ENCODE measurements around the gene PARPBP. TPM values are rescaled to one million over a fixed set of nuclear protein-coding genes. Genes with fewer than 3 reads are reported as not detected.

The PARPBP gene
- total and polyA plus RNA-seq, 2 of the 8 experiments (the other 6 are each of a cell fraction or from before 2014, with no cell fraction given): 10.9 to 38.1 TPM

DNA sequence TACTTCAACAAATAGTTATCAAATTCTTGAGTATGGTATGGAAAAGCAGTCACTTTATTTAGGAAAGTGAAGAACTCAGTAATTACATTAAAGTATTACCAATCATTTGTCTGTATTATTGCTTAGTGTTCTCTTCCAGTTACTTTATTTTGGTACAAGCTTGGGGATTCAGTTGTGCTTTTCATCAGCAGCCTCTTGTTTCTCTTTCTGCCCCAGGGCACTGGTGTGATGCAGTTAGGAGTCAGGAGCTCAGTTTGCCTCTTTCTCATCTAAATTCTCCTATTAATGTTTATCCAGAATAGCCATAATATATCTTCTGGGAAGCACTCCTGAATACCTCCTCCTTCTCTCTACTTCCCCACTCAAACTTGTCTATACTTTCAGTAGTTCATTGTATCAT lies 52.0 kb downstream of the PARPBP start:
- CTCF ChIA-PET (ENCODE audit: partially characterized antibody): interaction anchor here (0.7 to 2.4 kb wide), 3 partner anchors 12 to 22 kb away, joined by 3 to 8 read pairs (median 4); no protein-coding TSS in a partner anchor
- Histone ChIP-seq H3K14ac (ENCODE audit: insufficient read length) (no peak overlapping the region), H4K5ac (ENCODE audit: insufficient read length, low read depth, low read length) (no peak overlapping the region)
- TF ChIP-seq, protein P1, sequence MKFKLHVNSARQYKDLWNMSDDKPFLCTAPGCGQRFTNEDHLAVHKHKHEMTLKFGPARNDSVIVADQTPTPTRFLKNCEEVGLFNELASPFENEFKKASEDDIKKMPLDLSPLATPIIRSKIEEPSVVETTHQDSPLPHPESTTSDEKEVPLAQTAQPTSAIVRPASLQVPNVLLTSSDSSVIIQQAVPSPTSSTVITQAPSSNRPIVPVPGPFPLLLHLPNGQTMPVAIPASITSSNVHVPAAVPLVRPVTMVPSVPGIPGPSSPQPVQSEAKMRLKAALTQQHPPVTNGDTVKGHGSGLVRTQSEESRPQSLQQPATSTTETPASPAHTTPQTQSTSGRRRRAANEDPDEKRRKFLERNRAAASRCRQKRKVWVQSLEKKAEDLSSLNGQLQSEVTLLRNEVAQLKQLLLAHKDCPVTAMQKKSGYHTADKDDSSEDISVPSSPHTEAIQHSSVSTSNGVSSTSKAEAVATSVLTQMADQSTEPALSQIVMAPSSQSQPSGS (IDR thresholded peaks at IDR 0.05; ENCODE audit: low read length): no peak
- TF ChIP-seq EP300 (IDR thresholded peaks at IDR 0.05; ENCODE audit: borderline replicate concordance in 1 of 2, low read depth in 2 of 2, low read length in 2 of 2) (no peak), POLR2A (IDR thresholded peaks at IDR 0.05; ENCODE audit: control extremely low read depth in 1 of 2, low read depth in 2 of 2, low read length in 2 of 2) (no peak), TCF12 (IDR thresholded peaks at IDR 0.05; ENCODE audit: low read depth, low read length) (no peak), BRCA1 (IDR thresholded peaks at IDR 0.05; ENCODE audit: low read depth, low read length) (no peak), SP2 (IDR thresholded peaks at IDR 0.05; ENCODE audit: low read length) (no peak), RNF2 (IDR thresholded peaks at IDR 0.05; ENCODE audit: borderline replicate concordance, low read depth, low read length, missing control alignments, poor library complexity, severe bottlenecking) (no peak), GABPA (IDR thresholded peaks at IDR 0.05; ENCODE audit: borderline replicate concordance, insufficient read depth, low read length) (no peak), EGR1 (IDR thresholded peaks at IDR 0.05; ENCODE audit: borderline replicate concordance, low read depth, low read length) (no peak), SUZ12 (IDR thresholded peaks at IDR 0.05; ENCODE audit: low read length) (no peak)
- TF ChIP-seq, protein P2, sequence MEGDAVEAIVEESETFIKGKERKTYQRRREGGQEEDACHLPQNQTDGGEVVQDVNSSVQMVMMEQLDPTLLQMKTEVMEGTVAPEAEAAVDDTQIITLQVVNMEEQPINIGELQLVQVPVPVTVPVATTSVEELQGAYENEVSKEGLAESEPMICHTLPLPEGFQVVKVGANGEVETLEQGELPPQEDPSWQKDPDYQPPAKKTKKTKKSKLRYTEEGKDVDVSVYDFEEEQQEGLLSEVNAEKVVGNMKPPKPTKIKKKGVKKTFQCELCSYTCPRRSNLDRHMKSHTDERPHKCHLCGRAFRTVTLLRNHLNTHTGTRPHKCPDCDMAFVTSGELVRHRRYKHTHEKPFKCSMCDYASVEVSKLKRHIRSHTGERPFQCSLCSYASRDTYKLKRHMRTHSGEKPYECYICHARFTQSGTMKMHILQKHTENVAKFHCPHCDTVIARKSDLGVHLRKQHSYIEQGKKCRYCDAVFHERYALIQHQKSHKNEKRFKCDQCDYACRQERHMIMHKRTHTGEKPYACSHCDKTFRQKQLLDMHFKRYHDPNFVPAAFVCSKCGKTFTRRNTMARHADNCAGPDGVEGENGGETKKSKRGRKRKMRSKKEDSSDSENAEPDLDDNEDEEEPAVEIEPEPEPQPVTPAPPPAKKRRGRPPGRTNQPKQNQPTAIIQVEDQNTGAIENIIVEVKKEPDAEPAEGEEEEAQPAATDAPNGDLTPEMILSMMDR (IDR thresholded peaks at IDR 0.05; ENCODE audit: control extremely low read depth in 1 of 3, insufficient read depth in 1 of 3, low read depth in 1 of 3, low read length in 3 of 3): no peak

More for the DNA sequence above, 52.0 kb downstream of the PARPBP start:
- H3K4me2 ChIP-seq (ENCODE audit: insufficient read depth in 1 of 2, low read depth in 2 of 2, low read length in 2 of 2): no peak overlapping the region
- no peaks in the 10 kb centered on the region; a peak in 1 of 8 replicates for H3K36me3 ChIP-seq (ENCODE audit: control insufficient read depth in 2 of 4, insufficient read depth in 4 of 4, low read length in 3 of 4)
- H2BK15ac ChIP-seq (ENCODE audit: low read length): no peak overlapping the region
- H2BK5ac ChIP-seq (ENCODE audit: low read depth, low read length): no peak overlapping the region
- H3K79me1 ChIP-seq (ENCODE audit: low read depth, low read length): no peaks in the 10 kb centered on the region
- H3K27me3 ChIP-seq (replicated peaks in 1 of 4; ENCODE audit: control insufficient read depth in 3 of 4, extremely low read depth in 1 of 4, insufficient read depth in 3 of 4, low read length in 3 of 4): no peaks in the 10 kb centered on the region
- H4K20me1 ChIP-seq (replicated peaks in 1 of 2; ENCODE audit: control insufficient read depth in 1 of 2, insufficient read depth in 2 of 2, low read length in 2 of 2): peaks cover 0 to 2% of the 10 kb centered on the region in 2 experiments
- no peaks in the 10 kb centered on the region for H3K4me1 ChIP-seq (replicated peaks in 1 of 4; ENCODE audit: control insufficient read depth in 3 of 4, insufficient read depth in 4 of 4, low read length in 3 of 4)
- no peak overlapping the region for H2BK20ac ChIP-seq (ENCODE audit: low read length)
- H2AK5ac ChIP-seq (ENCODE audit: low read depth, low read length): no peak overlapping the region
- POLR2A ChIA-PET (ENCODE audit: partially characterized antibody): no interaction called here
- no peak overlapping the region for H3K9ac ChIP-seq (replicated peaks in 1 of 4; ENCODE audit: extremely low read depth in 1 of 4, low read depth in 3 of 4, low read length in 3 of 4)
- FAIRE-seq (no peak), DNase-seq (ENCODE audit: low read depth in 1 of 2, low spot score in 2 of 2) (no peak)
- H2AFZ ChIP-seq (ENCODE audit: low read length): no peak overlapping the region
- H3K9me3 ChIP-seq (ENCODE audit: insufficient read depth in 2 of 2, low read depth in 1 of 2, low read length in 1 of 2): no peaks in the 10 kb centered on the region
- no peak overlapping the region for H3K27ac ChIP-seq (ENCODE audit: low read depth, low read length)
- H3K79me2 ChIP-seq (ENCODE audit: control insufficient read depth in 1 of 2, insufficient read depth in 2 of 2, low read length in 2 of 2): no peaks in the 10 kb centered on the region
- no peaks in the 10 kb centered on the region; the same call in 1 of the 2 replicates for H3K23me2 ChIP-seq (ENCODE audit: low read depth, low read length)
- no peak overlapping the region for H3K4ac ChIP-seq (replicated peaks; ENCODE audit: insufficient read length, low read depth, low read length)
- no peak overlapping the region for H4K91ac ChIP-seq (replicated peaks; ENCODE audit: insufficient read length, low read length)
- H3K18ac ChIP-seq (ENCODE audit: extremely low read depth, low read length): no peak overlapping the region
- H3K56ac ChIP-seq (replicated peaks; ENCODE audit: insufficient read length, low read depth, low read length): no peak overlapping the region
- no peak overlapping the region for H4K8ac ChIP-seq (ENCODE audit: extremely low read depth, insufficient read depth, low read length)
- no peak overlapping the region for H3K4me3 ChIP-seq (ENCODE audit: extremely low read depth in 1 of 4, insufficient read depth in 2 of 4, low read depth in 3 of 4, low read length in 4 of 4)
- H2BK120ac ChIP-seq (replicated peaks; ENCODE audit: low read depth, low read length): no peak overlapping the region
- H3K23ac ChIP-seq (ENCODE audit: insufficient read length): no peak overlapping the region
- H2BK12ac ChIP-seq (ENCODE audit: low read depth, low read length): no peak overlapping the region
